B cell (primary cell): Measurements from ENCODE around the gene ZNF440. TPM values are rescaled to one million over a fixed set of nuclear protein-coding genes. Genes with fewer than 3 reads are reported as not detected.
"Not testable (repeated sequence)": the region's sequence is repeated elsewhere in the genome, so short reads cannot be mapped to it uniquely, and the experiment has no call there.

Experiments used
- ATAC-seq: fragments of 200-7000 bp; cut with Tn5 transposase; one replicate; pipeline ENCODE4 v1.10.0; 2021; ENCODE audit warnings: low read depth, mild to moderate bottlenecking, moderate number of reproducible peaks, moderate library complexity
- CTCF ChIA-PET: fragments of 350-600 bp; sonication (Branson Sonifier 250); formaldehyde crosslinking; loops from one replicate; lab custom pipeline; 2021; ENCODE audit warnings: antibody characterized with exemption, inconsistent platforms; lab: Charles Lee
- POLR2A ChIA-PET: fragments of 350-600 bp; sonication (Branson Sonifier 250); formaldehyde crosslinking; loops from one replicate; lab custom pipeline; 2021; ENCODE audit warnings: antibody characterized with exemption; lab: Charles Lee
- DNase-seq: peaks from one replicate; pipeline ENCODE4 v3.0.0; 2013
- H2AFZ ChIP-seq: 2 replicates; pipeline ENCODE4 v1.6.1; 2012; ENCODE audit warnings: mild to moderate bottlenecking, low read depth, low read length; ENCODE audit not compliant: insufficient read depth, poor library complexity, severe bottlenecking
- H3K27ac ChIP-seq, 2 donors: 1 replicate in 1 of 2; 2 replicates in 1 of 2; pipeline ENCODE4 v1.5.1; 2012 to 2013; ENCODE audit warnings: low read length in 2 of 2, mild to moderate bottlenecking in 2 of 2, moderate library complexity in 1 of 2
- H3K27me3 ChIP-seq, 4 experiments: fragments of 200-600 bp in 1 of 4; sonication (generic) in 1 of 4; replicated peaks in 1 of 4; 1 replicate in 2 of 4; 2 replicates in 2 of 4; pipeline versions ENCODE4 v1.6.1 to v1.7.0; 2013 to 2016; ENCODE audit warnings: low read length in 3 of 4, mild to moderate bottlenecking in 2 of 4, mixed read lengths in 1 of 4, moderate library complexity in 1 of 4; ENCODE audit not compliant: insufficient read depth in 4 of 4, control insufficient read depth in 3 of 4; ENCODE audit errors: control extremely low read depth in 1 of 4
- H3K36me3 ChIP-seq, 2 experiments: replicated peaks in 1 of 2; 1 replicate in 1 of 2; 2 replicates in 1 of 2; pipeline versions ENCODE4 v1.6.1 to v1.7.1; 2013; ENCODE audit warnings: low read length in 1 of 2; ENCODE audit not compliant: insufficient read depth in 2 of 2, control insufficient read depth in 1 of 2; ENCODE audit errors: control extremely low read depth in 1 of 2, extremely low read depth in 1 of 2
- H3K4me1 ChIP-seq, 2 donors: fragments of 200-600 bp in 1 of 2; sonication (generic) in 1 of 2; 1 replicate in 1 of 2; 2 replicates in 1 of 2; pipeline versions ENCODE4 v1.5.1 to v1.6.1; 2013 to 2017; ENCODE audit warnings: low read length in 2 of 2; ENCODE audit not compliant: control insufficient read depth in 2 of 2, insufficient read depth in 2 of 2
- H3K4me2 ChIP-seq: replicated peaks from 2 replicates; pipeline ENCODE3; 2012; ENCODE audit warnings: mild to moderate bottlenecking, low read depth, low read length; ENCODE audit not compliant: poor library complexity, severe bottlenecking
- H3K4me3 ChIP-seq, 5 experiments: fragments of 200-600 bp in 1 of 5; sonication (generic) in 1 of 5; 1 replicate in 3 of 5; 2 replicates in 2 of 5; pipeline versions ENCODE4 v1.5.1 to v1.7.0; 2011 to 2016; ENCODE audit warnings: low read length in 4 of 5, mild to moderate bottlenecking in 4 of 5, low read depth in 2 of 5, control low read depth in 1 of 5, moderate library complexity in 1 of 5; ENCODE audit not compliant: insufficient read depth in 1 of 5; ENCODE audit errors: control extremely low read depth in 1 of 5, extremely low read depth in 1 of 5
- H3K79me2 ChIP-seq: fragments of 200-600 bp; sonication (generic); one replicate; pipeline ENCODE4 v1.6.0; 2016; ENCODE audit warnings: low read length; ENCODE audit not compliant: control insufficient read depth, insufficient read depth
- H3K9ac ChIP-seq: fragments of 200-600 bp; sonication (generic); 2 replicates; pipeline ENCODE4 v1.6.1; 2017; ENCODE audit warnings: mild to moderate bottlenecking, low read length, moderate library complexity
- H3K9me3 ChIP-seq, 3 donors: one replicate each; pipeline versions ENCODE4 v1.6.1 to v1.7.1; 2013; ENCODE audit warnings: low read length in 2 of 3; ENCODE audit not compliant: control insufficient read depth in 2 of 3, insufficient read depth in 1 of 3; ENCODE audit errors: control extremely low read depth in 1 of 3
- H4K20me1 ChIP-seq: 2 replicates; pipeline ENCODE4 v1.6.0; 2012; ENCODE audit warnings: mild to moderate bottlenecking, low read length; ENCODE audit not compliant: insufficient read depth, control insufficient read depth, poor library complexity, severe bottlenecking
- H3K27ac Mint-ChIP-seq: one replicate; pipeline ENCODE4 v1.8.0; 2021; ENCODE audit warnings: mixed read lengths
- H3K27me3 Mint-ChIP-seq: one replicate; pipeline ENCODE4 v1.8.0; 2021; ENCODE audit warnings: mixed read lengths
- H3K4me1 Mint-ChIP-seq: one replicate; pipeline ENCODE4 v1.8.0; 2021; ENCODE audit warnings: mixed read lengths
- H3K4me3 Mint-ChIP-seq: one replicate; pipeline ENCODE4 v1.8.0; 2021; ENCODE audit warnings: mixed read lengths
- H3K9me3 Mint-ChIP-seq: one replicate; pipeline ENCODE4 v1.8.0; 2022; ENCODE audit warnings: mixed read lengths; ENCODE audit not compliant: insufficient read depth
- EZH2 ChIP-seq: IDR thresholded peaks from 2 replicates; pipeline ENCODE4 v1.6.1; 2012; ENCODE audit warnings: borderline replicate concordance, low read depth, mild to moderate bottlenecking, moderate library complexity, low read length; ENCODE audit not compliant: insufficient read depth, poor library complexity, severe bottlenecking
- WGBS: methylation state at CpG from one replicate; pipeline ENCODE4 v1.1.5; 2013; ENCODE audit warnings: missing lambda C conversion rate; ENCODE audit not compliant: insufficient coverage; 5-methylcytosine and 5-hydroxymethylcytosine counted together
- intact Hi-C: fragments of 100-400 bp; cut with micrococcal nuclease; formaldehyde crosslinking; loops from one replicate; pipeline ENCODE4 v1.10.0; 2022
- polyA plus RNA-seq: library from polyadenylated mRNA; depleted of rRNA; stranded (reverse); fragments of >200 nt; gene quantifications from 2 replicates; pipeline ENCODE4 v1.2.3, GENCODE V29; 2012
- total RNA-seq, 2 donors: library from RNA; stranded (reverse); fragments of 120-200 nt in 1 of 2; gene quantifications; 1 replicate in 1 of 2; 2 replicates in 1 of 2; pipeline versions ENCODE4 v1.2.3 to v1.2.4, GENCODE V29; 2013 to 2022
- TF ChIP-seq, protein P1 (sequence below): fragments of 200-600 bp; IDR thresholded peaks from one replicate; pipeline ENCODE4 v1.8.0; 2022; ENCODE audit warnings: antibody characterized with exemption, mild to moderate bottlenecking

Gene ZNF440
- total and polyA plus RNA-seq, 2 donors (not counting 1 experiment from before 2014, with no cell fraction given) = 3.4 to 22.4 TPM

DNA sequence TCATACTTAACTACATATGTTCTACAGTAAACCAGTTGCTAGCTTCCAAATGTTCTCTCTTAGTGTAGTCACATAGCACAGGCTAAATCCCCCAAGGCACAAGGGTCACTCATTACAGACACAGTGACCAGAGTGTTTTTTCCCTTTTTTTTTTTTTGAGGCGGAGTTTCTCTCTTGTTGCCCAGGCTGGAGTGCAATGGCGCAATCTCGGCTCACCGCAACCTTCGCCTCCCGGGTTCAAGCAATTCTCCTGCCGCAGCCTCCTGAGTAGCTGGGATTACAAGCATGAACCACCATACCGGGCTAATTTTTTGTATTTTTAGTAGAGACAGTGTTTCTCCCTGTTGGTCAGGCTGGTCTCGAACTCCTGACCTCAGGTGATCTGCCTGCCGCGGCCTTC is 37.4 kb upstream of the ZNF440 start:
- H3K4me1 Mint-ChIP-seq, ATAC-seq, H3K4me1 ChIP-seq, H3K4me3 ChIP-seq, H4K20me1 ChIP-seq, H2AFZ ChIP-seq, H3K27ac Mint-ChIP-seq, intact Hi-C loops, H3K27me3 ChIP-seq, POLR2A ChIA-PET, H3K9ac ChIP-seq, H3K27me3 Mint-ChIP-seq, H3K4me3 Mint-ChIP-seq, H3K4me2 ChIP-seq, H3K27ac ChIP-seq, DNase-seq: not testable (repeated sequence)
- H3K9me3 Mint-ChIP-seq = peaks cover 41% of the 10 kb centered on the region
- Histone ChIP-seq H3K36me3 (peaks cover 18 to 43% of the 10 kb centered on the region in 2 experiments), H3K79me2 (peaks cover 50% of the 10 kb centered on the region), H3K9me3 (peaks cover 31 to 64% (median 46%) of the 10 kb centered on the region in 3 donors)
- 99% methylated on average over 6 of the region's 11 CpGs for WGBS
- CTCF ChIA-PET = interaction anchor here (1.1 kb wide), 1 partner anchor 212 kb away, joined by 3 read pairs; no protein-coding TSS in a partner anchor

DNA sequence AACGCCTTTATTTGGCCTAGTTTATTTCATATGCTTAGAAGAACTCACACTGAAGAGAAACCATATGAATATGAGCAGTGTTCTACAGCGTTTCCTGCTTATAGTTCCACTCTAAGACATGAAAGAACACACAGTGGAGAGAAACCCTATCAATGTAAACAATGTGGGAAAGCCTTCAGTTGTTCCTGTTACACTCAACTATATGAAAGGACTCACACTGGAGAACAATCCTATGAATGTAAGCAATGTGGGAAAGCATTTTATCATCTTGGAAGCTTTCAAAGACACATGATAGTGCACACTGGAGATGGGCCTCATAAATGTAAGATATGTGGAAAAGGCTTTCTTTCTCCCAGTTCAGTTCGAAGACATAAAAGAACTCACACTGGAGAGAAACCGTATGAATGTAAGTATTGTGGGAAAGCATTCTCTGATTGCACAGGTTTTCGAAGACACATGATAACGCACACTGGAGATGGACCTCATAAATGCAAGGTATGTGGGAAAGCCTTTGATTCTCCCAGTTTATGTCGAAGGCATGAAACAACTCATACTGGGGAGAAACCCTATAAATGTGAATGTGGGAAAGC is 33.5 kb upstream of the ZNF440 start:
- Mint-ChIP-seq H3K9me3 (peaks cover 29% of the 10 kb centered on the region), H3K27me3 (no peaks in the 10 kb centered on the region), H3K27ac (no peak overlapping the region), H3K4me1 (no peaks in the 10 kb centered on the region), H3K4me3 (no peak overlapping the region)
- Histone ChIP-seq H3K27ac (no peak overlapping the region), H3K4me3 (peak overlapping the region in 1 of 5 experiments; percentile 12), H3K9ac (no peak overlapping the region), H3K4me2 (no peak overlapping the region), H3K27me3 (no peaks in the 10 kb centered on the region), H3K79me2 (peaks cover 25% of the 10 kb centered on the region), H2AFZ (no peak overlapping the region), H3K9me3 (peaks cover 39 to 83% (median 40%) of the 10 kb centered on the region in 3 donors), H3K36me3 (peaks cover 23 to 48% of the 10 kb centered on the region in 2 experiments), H3K4me1 (no peaks in the 10 kb centered on the region), H4K20me1 (no peaks in the 10 kb centered on the region)
- DNase-seq (no peak), ATAC-seq (no peak)
- 100% methylated on average over 5 of the region's 7 CpGs for WGBS
- intact Hi-C loops = no loop called here
- TF ChIP-seq, protein P1, sequence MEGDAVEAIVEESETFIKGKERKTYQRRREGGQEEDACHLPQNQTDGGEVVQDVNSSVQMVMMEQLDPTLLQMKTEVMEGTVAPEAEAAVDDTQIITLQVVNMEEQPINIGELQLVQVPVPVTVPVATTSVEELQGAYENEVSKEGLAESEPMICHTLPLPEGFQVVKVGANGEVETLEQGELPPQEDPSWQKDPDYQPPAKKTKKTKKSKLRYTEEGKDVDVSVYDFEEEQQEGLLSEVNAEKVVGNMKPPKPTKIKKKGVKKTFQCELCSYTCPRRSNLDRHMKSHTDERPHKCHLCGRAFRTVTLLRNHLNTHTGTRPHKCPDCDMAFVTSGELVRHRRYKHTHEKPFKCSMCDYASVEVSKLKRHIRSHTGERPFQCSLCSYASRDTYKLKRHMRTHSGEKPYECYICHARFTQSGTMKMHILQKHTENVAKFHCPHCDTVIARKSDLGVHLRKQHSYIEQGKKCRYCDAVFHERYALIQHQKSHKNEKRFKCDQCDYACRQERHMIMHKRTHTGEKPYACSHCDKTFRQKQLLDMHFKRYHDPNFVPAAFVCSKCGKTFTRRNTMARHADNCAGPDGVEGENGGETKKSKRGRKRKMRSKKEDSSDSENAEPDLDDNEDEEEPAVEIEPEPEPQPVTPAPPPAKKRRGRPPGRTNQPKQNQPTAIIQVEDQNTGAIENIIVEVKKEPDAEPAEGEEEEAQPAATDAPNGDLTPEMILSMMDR = no peak
- TF ChIP-seq EZH2 = no peak
- ChIA-PET POLR2A (no interaction called here), CTCF (no interaction called here)
